T follicular helper cell (primary cell): ENCODE results near the gene ATPAF1.
"Not testable (repeated sequence)": the region's sequence is repeated elsewhere in the genome, so short reads cannot be mapped to it uniquely, and the experiment has no call there.

ENCODE experiments used
- DNase-seq: peaks from one replicate; pipeline ENCODE4 v3.0.0-alpha.2; 2020; ENCODE audit warnings: low read depth
- total RNA-seq, 2 experiments: gene quantifications; one replicate each; lab custom pipeline; 2026; lab: John Stamatoyannopoulos, UW

Gene ATPAF1
- total RNA-seq = 39.4 to 45.9 reads per million in 2 experiments

GRCh38 chr1:46667782-46668760 lies at the start of gene ATPAF1:
ATPAF1 (minus strand) TSS chr1:46668364; CDS start chr1:46668322, 42 bp downstream.
- peak; percentile 30 for DNase-seq

DNA sequence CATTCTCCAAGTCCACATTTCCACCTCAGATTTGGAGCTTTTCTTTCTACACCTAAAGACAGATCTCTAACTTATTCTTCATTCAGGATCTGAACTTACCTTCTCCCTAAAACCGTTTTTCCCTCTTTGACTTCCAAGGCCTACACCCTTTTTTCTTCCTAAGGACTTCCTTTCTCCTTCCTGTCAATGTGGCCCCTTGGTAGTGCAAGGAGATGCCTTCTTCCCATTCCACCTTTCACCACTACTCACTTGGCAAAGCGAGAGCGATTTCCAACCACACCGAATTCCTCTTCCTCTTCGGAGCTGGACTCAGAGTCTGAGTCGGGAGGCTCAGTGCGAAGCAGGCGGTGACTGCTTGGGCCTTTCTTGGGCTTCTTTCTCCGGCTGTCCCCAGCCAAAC lies 49.5 kb upstream of the ATPAF1 start:
- no peak for DNase-seq

GRCh38 chr1:46714976-46715375 lies 46.8 kb upstream of the ATPAF1 start:
- no peak for DNase-seq

DNA sequence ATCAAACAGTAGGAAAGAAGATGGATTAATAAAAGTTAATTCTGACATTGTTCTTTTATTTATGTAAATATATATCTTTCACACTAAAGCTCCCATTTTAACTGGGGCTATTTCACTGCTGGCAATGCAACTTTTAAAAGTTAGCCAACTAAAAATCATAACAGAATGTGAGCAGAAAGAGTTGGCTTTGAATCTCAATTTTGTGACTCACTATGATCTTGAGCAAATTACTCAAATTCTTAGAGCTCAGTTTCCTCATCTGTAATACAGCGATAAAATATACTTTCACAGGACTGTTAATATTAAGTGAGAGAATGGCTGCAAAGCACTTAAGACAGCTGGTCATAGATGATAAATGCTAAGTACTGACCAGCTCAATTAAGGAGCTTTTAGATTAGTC lies 40.0 kb upstream of the ATPAF1 start:
- DNase-seq = no peak

- DNase-seq = no peak
Measured at GRCh38 chr1:46705408-46705807, 37.2 kb upstream of the ATPAF1 start.

DNA sequence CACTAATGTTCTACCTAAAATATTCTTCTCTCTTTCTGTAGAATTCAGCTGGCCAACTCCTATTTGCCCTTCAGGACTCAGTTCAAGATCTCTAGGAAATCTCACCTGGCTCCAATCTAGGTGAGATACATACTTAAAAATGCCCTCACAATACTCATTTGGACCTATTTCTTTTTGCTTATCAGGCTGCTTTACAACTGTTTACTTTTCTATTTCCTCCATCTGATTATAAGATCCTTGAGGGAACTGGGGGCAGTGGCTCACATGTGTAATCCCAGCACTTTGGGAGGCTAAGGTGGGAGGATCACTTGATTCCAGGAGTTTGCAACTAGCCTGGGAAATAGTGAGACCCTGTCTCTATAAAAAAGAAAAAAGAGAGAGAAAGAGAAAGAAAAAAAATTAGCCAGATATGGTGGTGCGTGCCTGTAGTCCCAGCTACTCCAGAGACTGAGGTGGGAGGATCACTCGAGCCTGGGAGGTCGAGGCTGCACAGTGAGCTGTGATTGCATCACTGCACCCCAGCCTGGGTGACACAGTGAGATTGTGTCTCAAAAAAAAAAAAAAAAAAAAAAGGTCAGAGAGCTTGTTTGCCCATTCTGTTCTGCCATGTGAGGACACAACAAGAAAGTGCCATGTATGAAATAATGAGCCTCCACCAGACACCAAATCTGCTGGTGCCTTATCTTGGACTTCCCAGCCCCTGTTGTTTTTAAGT lies 35.9 kb upstream of the ATPAF1 start:
- DNase-seq = no peak

- DNase-seq = no peak
Measured at GRCh38 chr1:46699666-46700065, 31.5 kb upstream of the ATPAF1 start.

- no peak for DNase-seq
Measured at GRCh38 chr1:46697053-46697452, 28.9 kb upstream of the ATPAF1 start.

DNA sequence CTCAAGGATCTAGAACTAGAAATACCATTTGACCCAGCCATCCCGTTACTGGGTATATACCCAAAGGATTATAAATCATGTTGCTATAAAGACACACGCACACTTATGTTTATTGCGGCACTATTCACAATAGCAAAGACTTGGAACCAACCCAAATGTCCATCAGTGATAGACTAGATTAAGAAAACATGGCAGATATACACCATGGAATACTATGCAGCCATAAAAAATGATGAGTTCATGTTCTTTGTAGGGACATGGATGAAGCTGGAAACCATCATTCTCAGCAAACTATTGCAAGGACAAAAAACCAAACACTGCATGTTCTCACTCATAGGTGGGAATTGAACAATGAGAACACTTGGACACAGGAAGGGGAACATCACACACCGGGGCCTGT lies 26.5 kb upstream of the ATPAF1 start:
- not testable (repeated sequence) for DNase-seq

- no peak for DNase-seq
Measured at GRCh38 chr1:46692811-46693770, 24.9 kb upstream of the ATPAF1 start.

DNA sequence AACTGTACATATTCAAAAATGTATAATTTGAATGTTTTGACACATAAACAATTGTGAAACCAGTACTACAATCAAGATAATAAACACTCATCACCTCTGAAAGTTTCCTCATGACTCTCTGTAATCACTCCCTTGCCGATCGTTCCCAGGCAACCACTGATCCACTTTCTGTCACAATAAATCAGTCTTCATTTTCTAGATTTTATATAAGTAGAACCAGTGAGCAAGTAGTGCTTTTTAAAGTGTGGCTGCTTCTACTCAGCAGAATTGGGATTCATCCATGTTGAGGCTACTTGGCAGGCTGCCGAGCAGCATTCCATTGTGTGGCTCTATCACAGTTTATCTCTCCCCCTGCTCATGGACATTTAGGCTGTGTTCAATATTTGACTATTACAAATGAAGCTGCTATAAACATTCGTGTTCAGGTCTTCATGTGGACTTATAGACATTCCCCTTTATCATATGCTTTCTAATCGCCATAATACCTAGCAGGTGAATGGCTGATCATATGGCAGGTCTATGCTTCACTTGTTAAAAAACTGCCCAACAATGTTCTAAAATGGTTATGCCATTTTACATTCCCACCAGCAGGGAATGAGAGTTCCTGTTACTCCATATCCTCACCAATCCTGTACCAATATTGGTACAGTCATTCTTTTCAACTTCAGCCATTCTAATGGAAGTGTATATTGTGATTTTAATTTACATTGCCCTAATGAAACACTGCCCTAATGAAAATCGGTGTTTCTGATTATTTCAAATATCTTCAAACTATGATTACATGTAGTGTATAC lies 24.0 kb upstream of the ATPAF1 start:
- no peak for DNase-seq

- DNase-seq = no peak
Measured at GRCh38 chr1:46690931-46691421, 22.8 kb upstream of the ATPAF1 start.

DNA sequence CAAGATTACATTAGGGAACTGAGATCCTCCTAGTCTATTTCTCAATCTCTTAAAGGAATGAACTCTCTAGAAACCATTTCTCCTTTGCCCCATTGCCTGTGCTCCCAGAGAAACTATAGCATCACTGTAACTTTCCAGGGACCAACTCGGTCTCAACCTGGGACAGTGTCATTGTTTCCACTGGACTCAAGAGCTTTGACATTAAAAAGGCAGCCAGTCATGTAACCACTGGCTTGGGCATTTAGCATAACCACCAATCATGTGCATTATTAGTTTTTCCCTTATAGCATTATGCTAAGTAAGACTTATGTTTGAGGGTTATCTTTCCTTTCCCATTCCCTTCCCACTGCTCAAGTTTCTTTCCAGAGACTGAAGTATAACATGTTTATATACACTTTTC lies 21.7 kb upstream of the ATPAF1 start:
- DNase-seq = no peak

DNA sequence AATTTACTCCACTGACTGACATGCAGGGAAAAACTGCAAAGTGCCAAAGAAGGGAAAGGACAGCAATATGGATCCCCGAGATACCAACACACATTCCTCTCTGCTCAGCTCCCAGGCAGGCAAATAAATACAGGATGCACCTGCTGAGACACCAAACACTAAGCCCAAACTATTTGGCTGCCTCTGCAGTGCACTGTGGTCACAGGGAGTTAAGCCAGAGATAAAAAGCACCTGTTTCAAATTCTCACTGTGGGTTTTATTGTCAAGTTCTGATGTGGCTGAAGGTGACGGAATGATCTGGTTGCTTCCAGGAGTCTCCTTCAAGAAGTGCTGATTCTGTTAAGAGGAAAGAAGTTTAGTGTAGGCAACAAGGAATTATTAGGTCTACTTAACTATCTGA lies 21.2 kb upstream of the ATPAF1 start:
- DNase-seq = no peak

- DNase-seq = no peak
Measured at GRCh38 chr1:46687921-46688509, 19.9 kb upstream of the ATPAF1 start.

DNA sequence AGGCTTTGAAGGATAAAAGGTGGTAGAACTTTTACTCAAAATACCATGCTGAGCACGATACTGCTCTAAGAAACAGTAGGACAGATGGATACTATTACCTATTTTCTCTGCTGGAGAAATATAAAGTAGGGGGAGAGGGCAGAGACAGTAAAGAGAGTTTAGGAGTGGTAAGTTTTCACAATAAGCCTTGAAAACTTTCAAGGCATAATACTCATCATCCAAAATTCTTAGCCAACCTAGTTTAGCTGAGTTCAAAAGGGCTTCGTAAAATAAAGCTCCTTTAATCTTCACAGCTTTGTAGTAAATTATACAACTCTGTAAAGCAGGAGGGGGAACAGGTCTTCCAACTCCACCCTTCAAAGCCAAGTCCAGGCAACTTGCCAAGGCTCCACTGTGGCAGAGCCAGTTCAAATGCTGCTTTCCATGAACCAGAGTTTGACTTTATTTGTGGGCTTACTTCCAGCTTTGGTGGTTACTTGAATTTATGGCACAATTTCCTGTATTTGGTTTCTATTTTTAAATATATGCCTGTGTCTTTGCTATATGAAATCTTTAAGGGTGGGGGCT lies 19.0 kb upstream of the ATPAF1 start:
- DNase-seq = no peak

DNA sequence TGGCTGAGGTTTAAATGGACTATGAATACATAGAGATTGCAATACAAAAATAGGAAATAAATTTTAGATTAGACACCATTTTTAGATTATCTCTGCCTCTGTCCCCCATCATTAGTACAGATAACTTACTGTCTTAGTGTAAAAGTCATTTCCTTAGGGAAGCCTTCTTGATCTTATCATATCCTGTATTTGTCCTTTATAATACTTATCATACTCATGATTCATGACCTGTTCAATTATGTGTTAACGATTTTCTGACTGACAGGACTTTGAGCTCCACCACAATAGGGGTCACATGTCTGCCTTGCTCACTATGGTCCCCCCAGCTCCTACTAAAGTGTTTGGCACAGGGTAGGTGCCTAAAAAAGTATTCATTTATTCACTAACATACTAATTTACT lies 18.1 kb upstream of the ATPAF1 start:
- no peak for DNase-seq

DNA sequence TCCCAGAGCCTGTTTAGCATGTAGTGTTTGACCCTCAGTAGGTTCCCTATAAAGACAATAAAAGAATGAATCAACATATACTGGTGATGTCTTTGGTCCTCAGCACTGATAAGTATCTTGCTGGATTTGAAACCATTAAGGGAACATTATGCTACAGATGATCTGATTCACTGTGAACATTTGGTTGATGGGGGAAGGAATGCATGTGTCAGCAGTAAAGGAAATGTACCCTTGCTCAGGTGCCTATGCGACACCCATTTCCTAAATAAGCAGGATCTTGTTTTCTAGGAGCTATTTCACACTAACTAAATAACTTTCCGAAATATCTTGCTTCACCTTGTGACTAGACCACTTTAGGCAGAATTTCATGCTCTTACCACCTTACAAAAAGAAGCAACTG lies 16.5 kb upstream of the ATPAF1 start:
- DNase-seq = no peak

DNA sequence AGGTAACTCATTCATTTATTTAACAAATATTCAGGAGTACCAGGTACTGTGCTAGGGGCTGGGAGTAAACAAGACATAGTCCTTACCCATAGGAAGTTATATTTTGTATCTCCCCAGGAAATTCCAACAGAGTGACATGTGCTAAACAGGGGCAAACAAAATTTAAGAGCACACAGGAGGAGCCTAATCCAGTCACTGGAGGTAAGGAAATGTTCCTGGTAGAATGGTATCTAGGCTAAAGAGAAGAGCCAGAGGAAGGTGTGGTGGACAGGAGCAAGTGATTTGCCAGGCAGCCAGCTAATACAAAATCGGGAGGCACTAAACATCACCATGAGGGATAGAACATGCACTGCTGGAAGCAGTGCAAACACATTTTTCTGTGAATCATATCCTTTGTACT lies 13.9 kb upstream of the ATPAF1 start:
- no peak for DNase-seq
